Vagina (tissue), 2 donors: Measurements from ENCODE around the gene JPH4.

Source experiments
- POLR2A ChIP-seq, 2 donors: fragments of 450-650 bp; IDR thresholded peaks; one replicate each; pipeline ENCODE4 v1.6.1; 2017; ENCODE audit warnings: antibody characterized with exemption in 2 of 2, mild to moderate bottlenecking in 2 of 2, moderate library complexity in 2 of 2
- TF ChIP-seq, protein P1 (sequence below), 3 experiments: fragments of 450-650 bp in 2 of 3; fragments of 200-600 bp in 1 of 3; sonication (generic) in 1 of 3; IDR thresholded peaks; one replicate each; pipeline ENCODE4 v1.5.1; 2017 to 2019; ENCODE audit warnings: antibody characterized with exemption in 3 of 3, mild to moderate bottlenecking in 2 of 3, moderate library complexity in 2 of 3

DNA sequence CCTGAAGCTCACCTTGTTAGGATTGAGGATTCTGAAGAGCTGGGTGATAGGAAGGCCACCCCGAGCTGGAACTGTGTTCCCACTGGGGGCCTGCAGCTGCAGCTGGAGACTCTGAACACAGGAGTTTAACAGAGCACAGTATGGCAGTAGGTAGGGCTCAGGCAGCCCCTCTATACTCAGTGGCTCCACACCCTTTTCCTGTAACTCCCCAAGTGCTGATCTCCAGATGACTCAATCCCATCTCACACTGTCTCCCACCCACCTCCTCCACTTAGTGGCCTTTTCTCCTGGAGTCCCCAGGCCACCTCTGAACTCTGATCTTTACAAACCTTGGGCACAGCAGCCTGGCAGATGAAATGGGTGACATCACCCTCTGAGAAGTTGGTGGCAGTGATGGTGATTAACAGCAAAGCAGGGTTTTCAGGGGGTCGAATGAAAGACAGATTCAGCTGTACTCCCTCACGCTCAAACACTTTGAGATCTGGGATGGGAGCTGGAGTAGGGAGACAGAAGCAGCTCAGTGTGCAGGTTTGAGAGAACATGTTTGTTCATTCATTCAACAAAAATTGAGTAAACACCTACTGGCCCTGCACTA lies 18.6 kb downstream of the JPH4 start:
- TF ChIP-seq POLR2A (IDR thresholded peaks at IDR 0.05) = no peak
- TF ChIP-seq, protein P1, sequence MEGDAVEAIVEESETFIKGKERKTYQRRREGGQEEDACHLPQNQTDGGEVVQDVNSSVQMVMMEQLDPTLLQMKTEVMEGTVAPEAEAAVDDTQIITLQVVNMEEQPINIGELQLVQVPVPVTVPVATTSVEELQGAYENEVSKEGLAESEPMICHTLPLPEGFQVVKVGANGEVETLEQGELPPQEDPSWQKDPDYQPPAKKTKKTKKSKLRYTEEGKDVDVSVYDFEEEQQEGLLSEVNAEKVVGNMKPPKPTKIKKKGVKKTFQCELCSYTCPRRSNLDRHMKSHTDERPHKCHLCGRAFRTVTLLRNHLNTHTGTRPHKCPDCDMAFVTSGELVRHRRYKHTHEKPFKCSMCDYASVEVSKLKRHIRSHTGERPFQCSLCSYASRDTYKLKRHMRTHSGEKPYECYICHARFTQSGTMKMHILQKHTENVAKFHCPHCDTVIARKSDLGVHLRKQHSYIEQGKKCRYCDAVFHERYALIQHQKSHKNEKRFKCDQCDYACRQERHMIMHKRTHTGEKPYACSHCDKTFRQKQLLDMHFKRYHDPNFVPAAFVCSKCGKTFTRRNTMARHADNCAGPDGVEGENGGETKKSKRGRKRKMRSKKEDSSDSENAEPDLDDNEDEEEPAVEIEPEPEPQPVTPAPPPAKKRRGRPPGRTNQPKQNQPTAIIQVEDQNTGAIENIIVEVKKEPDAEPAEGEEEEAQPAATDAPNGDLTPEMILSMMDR (IDR thresholded peaks at IDR 0.05) = no peak
